Measurements from ENCODE around the gene KLHL6.

GRCh38 chr3:183490653-183491052 lies 64.9 kb downstream of the KLHL6 start:
- TF ChIP-seq, protein P1, sequence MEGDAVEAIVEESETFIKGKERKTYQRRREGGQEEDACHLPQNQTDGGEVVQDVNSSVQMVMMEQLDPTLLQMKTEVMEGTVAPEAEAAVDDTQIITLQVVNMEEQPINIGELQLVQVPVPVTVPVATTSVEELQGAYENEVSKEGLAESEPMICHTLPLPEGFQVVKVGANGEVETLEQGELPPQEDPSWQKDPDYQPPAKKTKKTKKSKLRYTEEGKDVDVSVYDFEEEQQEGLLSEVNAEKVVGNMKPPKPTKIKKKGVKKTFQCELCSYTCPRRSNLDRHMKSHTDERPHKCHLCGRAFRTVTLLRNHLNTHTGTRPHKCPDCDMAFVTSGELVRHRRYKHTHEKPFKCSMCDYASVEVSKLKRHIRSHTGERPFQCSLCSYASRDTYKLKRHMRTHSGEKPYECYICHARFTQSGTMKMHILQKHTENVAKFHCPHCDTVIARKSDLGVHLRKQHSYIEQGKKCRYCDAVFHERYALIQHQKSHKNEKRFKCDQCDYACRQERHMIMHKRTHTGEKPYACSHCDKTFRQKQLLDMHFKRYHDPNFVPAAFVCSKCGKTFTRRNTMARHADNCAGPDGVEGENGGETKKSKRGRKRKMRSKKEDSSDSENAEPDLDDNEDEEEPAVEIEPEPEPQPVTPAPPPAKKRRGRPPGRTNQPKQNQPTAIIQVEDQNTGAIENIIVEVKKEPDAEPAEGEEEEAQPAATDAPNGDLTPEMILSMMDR (IDR thresholded peaks at IDR 0.05): no peak
- TF ChIP-seq POLR2A (IDR thresholded peaks at IDR 0.05): no peak
